Measurements from ENCODE around the gene PARP3. TPM values are rescaled to one million over a fixed set of nuclear protein-coding genes. Genes with fewer than 3 reads are reported as not detected.

Gene PARP3
- total and polyA plus RNA-seq, 2 donors from 2014 or later, result 28.5 to 30.1 TPM

- intact Hi-C loops (cut with DNase I), result no loop called here
Measured at GRCh38 chr3:51960386-51960785, 18.2 kb downstream of the PARP3 start.

GRCh38 chr3:51961011-51961410 is 18.8 kb downstream of the PARP3 start:
- Histone ChIP-seq H3K4me1 (ENCODE audit: control insufficient read depth in 2 of 3, insufficient read depth in 2 of 3, low read depth in 1 of 3, low read length in 3 of 3) (peaks cover 0 to 5% (median 0%) of the 10 kb centered on the region in 3 donors), H3K27ac (ENCODE audit: low read depth in 2 of 2, low read length in 2 of 2) (no peak overlapping the region), H3K9ac (ENCODE audit: low read length in 3 of 3) (no peak overlapping the region), H3K4me3 (ENCODE audit: low read length in 3 of 3) (no peak overlapping the region), H3K9me3 (ENCODE audit: control insufficient read depth in 2 of 3, insufficient read depth in 1 of 3, low read length in 3 of 3) (no peaks in the 10 kb centered on the region), H3K36me3 (ENCODE audit: control insufficient read depth in 2 of 3, insufficient read depth in 3 of 3, low read length in 3 of 3) (no peaks in the 10 kb centered on the region), H3K27me3 (ENCODE audit: control insufficient read depth, insufficient read depth, low read length) (no peaks in the 10 kb centered on the region)
- DNase-seq (no peak), FAIRE-seq (no peak)
- no peak for TF ChIP-seq CTCF (IDR thresholded peaks at IDR 0.05; ENCODE audit: borderline replicate concordance, extremely low read depth, insufficient read depth)
- intact Hi-C loops (cut with DNase I), result no loop called here

More at GRCh38 chr3:51960386-51960785, 18.2 kb downstream of the PARP3 start:
- FAIRE-seq (no peak), DNase-seq (no peak)
- no peaks in the 10 kb centered on the region for H3K27me3 ChIP-seq (ENCODE audit: control insufficient read depth, insufficient read depth, low read length)
- H3K36me3 ChIP-seq (ENCODE audit: control insufficient read depth in 2 of 3, insufficient read depth in 3 of 3, low read length in 3 of 3), result no peaks in the 10 kb centered on the region
- peaks cover 0 to 9% (median 0%) of the 10 kb centered on the region in 3 donors for H3K4me1 ChIP-seq (ENCODE audit: control insufficient read depth in 2 of 3, insufficient read depth in 2 of 3, low read depth in 1 of 3, low read length in 3 of 3)
- no peak overlapping the region for H3K27ac ChIP-seq (ENCODE audit: low read depth in 2 of 2, low read length in 2 of 2)
- H3K9ac ChIP-seq (ENCODE audit: low read length in 3 of 3), result no peak overlapping the region
- H3K9me3 ChIP-seq (ENCODE audit: control insufficient read depth in 2 of 3, insufficient read depth in 1 of 3, low read length in 3 of 3), result no peaks in the 10 kb centered on the region
- no peak for TF ChIP-seq CTCF (IDR thresholded peaks at IDR 0.05; ENCODE audit: borderline replicate concordance, extremely low read depth, insufficient read depth)
- H3K4me3 ChIP-seq (ENCODE audit: low read length in 3 of 3), result no peak overlapping the region

- intact Hi-C loops (cut with DNase I), result no loop called here
- Histone ChIP-seq H3K4me3 (ENCODE audit: low read length in 3 of 3) (no peak overlapping the region), H3K9me3 (ENCODE audit: control insufficient read depth in 2 of 3, insufficient read depth in 1 of 3, low read length in 3 of 3) (no peaks in the 10 kb centered on the region), H3K27me3 (ENCODE audit: control insufficient read depth, insufficient read depth, low read length) (no peaks in the 10 kb centered on the region), H3K4me1 (ENCODE audit: control insufficient read depth in 2 of 3, insufficient read depth in 2 of 3, low read depth in 1 of 3, low read length in 3 of 3) (peaks cover 0 to 4% (median 0%) of the 10 kb centered on the region in 3 donors), H3K9ac (ENCODE audit: low read length in 3 of 3) (no peak overlapping the region), H3K36me3 (ENCODE audit: control insufficient read depth in 2 of 3, insufficient read depth in 3 of 3, low read length in 3 of 3) (no peaks in the 10 kb centered on the region), H3K27ac (ENCODE audit: low read depth in 2 of 2, low read length in 2 of 2) (no peak overlapping the region)
- FAIRE-seq (no peak), DNase-seq (no peak)
- no peak for TF ChIP-seq CTCF (IDR thresholded peaks at IDR 0.05; ENCODE audit: borderline replicate concordance, extremely low read depth, insufficient read depth)
Measured at GRCh38 chr3:51961602-51962569, 19.7 kb downstream of the PARP3 start.
